HG03432 (cell line): ENCODE data around the gene TLX3.
"Not testable (repeated sequence)": the region's sequence is repeated elsewhere in the genome, so short reads cannot be mapped to it uniquely, and the experiment has no call there.

ENCODE experiments used
- ATAC-seq: cut with Tn5 transposase; IDR thresholded peaks from one replicate; pipeline ENCODE4 v1.9.1; 2021; ENCODE audit warnings: mild to moderate bottlenecking, moderate library complexity; ENCODE audit not compliant: unreplicated experiment

TLX3 gene

DNA sequence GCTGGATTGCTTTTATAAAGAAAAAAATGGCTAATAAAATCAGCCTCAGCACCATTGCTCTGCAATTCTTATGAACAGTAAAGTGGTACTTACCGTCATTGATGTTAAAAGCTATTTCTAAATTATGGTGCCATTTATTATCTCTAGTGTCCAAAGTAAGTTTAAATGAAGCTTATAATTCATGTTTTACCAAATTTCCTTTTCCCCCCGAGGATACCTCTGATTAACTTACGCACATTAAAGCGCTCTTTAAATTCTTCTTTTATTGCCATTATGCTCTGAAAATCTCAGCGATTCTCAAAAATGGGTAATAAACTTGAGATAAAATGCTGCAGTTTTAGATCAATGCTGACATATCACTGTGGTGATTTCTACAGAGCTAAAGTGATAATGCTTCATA, 13.5 kb downstream of the TLX3 start:
- no peak for ATAC-seq

DNA sequence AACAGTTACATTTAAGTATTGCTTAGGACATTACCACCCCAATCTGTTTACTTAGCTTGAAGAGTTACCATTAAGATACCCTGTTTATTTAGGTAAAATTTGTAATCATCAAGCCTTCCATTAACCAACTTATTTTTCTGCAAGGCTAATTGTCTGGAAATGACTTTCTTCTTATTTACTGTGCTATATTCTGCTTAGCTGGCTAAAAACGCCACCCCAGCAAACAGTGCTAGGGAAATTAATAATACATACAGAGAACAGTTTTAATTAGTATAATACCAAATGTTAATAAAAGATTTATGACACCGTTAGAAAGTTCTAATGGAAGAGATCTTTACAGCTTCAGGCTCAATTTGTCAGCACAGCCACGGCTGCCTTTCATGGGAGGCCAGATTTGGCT, 14.0 kb downstream of the TLX3 start:
- ATAC-seq, result no peak

- no peak for ATAC-seq
These were observed 15.0 kb downstream of the TLX3 start for GRCh38 chr5:171323806-171324632.

DNA sequence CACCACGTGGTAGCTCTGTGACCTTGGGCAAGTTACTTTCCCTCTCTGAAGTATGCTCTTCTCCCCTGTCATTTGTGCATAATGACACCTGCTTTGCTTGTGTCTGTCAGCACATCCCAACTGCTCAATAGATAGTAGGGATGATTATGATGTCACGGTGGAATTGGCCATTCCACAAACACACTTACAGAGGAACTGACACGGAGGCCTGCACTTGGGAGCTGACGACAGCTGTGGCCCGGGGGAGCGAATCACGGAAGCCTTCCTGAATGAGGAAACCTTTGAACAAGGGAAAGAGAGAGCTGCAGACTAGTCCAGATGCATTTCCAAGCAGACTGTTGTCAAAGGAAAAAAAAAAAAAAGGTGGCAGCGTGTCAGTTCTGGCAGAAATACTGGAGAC, 21.0 kb downstream of the TLX3 start:
- no peak for ATAC-seq

DNA sequence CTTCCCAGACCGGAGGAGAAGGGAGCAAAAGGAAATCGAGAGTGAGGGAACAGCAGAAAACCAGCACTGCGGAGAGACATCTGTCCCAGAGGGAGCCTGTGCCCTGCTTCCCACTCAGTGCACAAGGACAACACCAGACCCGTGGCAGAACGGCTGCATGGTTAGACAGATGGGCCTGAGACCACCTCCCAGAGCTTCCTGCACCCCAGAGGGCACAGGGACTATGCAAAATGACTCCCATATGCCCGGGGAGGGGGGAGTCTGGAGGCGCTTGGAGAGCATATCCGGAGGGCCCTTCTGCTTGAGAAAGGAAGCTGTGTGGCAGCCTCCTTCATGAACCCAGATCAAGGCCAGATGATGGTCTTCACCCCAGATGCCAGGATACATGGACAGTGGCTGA, 26.6 kb downstream of the TLX3 start:
- ATAC-seq, result no peak

GRCh38 chr5:171336521-171337209, 27.6 kb downstream of the TLX3 start:
- no peak for ATAC-seq

DNA sequence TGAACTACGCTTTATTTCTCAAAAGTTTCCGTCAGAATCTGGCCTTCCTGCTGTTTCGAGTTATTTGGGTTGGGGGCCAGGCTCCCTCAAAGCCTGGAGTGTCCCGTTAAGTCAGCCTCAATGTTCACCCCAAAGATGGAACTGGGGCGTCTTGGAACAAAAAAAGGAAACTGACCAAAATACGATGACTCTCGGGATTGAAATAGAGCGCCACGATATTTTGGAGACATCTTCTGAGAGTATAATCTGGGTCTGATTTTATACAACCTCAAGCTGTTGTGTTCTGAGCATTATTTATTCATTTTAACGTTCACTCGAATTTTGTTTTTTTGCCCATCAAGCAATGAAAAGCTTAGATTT, 28.1 kb downstream of the TLX3 start:
- ATAC-seq, result no peak

- ATAC-seq, result no peak
These were observed 31.0 kb downstream of the TLX3 start for GRCh38 chr5:171340042-171340441.

DNA sequence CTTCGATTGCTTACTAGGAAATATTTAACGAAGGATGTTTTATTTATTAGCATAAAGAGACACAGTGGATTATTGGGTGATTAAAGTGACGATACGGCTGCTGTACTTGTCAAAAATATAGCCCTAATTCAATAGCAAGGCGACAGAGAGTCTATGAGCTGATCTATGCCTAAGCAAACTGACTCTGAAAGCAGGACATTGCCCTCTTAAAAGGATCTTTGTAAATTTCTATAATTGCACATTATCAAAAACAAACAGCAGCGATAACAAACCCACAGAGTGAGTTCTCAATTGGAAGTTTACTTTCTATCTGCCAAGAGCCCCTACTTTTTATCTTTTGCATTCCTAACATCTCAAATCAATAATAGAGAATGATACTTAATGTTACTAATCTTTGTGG, 31.4 kb downstream of the TLX3 start:
- no peak for ATAC-seq

DNA sequence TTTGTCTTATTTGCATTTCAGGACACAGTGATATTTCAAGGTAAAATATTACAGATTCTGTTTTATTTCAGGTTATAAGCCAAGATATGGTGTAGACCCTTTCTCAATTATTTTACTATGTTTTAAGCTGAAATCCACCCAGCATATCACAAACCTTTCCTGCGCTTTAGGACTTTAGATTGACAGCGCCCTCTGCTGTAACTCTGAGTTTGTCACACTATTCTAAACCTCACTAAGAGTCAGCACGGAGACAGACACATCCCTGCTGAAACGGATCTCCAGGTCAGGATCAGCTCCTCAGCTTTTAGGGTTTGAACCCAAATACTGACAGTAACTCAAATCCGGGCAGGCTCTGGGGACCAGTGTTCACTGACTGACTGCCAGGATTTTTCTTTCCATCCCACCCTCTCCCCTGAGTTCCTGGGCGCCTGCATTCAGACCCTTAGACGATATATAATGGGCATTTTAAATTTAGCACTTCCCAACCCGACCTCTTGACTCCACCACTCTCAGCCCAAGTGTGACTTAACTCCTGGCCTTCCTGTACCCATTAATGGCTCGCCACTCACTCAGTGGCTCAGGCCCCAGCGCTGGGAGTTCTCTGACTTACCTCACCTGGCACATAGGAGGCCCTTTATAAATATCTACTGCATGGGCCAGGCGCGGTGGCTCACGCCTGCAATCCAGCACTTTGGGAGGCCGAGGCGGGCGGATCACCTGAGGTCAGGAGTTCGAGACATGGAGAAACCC, 33.5 kb downstream of the TLX3 start:
- ATAC-seq, result peak; percentile 69

GRCh38 chr5:171344936-171345608, 36.0 kb downstream of the TLX3 start:
- no peak for ATAC-seq

GRCh38 chr5:171351536-171352073, 42.6 kb downstream of the TLX3 start:
- no peak for ATAC-seq

- ATAC-seq, result peak; percentile 96
These were observed 46.3 kb downstream of the TLX3 start for GRCh38 chr5:171355302-171355724.

DNA sequence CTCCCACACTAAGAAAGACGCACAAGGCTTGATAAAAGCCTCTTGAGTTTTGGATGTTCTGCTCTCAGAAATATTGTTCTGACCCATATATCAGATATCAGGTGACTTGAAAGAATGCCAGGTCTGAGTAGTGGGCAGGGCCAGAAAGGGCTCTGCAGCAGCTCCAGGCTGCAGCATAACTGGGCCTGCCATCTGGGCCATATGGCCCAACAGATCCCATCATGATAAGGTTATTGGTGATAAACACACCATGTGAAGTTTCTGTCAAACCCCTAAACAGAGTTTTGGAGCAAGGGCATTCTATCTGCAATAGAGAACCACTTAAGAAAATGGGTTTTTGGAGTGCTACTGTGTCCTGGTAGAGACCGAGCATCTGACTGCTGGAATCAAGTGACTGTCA, 48.8 kb downstream of the TLX3 start:
- no peak for ATAC-seq

- ATAC-seq, result not testable (repeated sequence)
These were observed 52.1 kb downstream of the TLX3 start for GRCh38 chr5:171361151-171361550.
